Measurements from ENCODE around the gene MRPS21. TPM values are rescaled to one million over a fixed set of nuclear protein-coding genes. Genes with fewer than 3 reads are reported as not detected.

The MRPS21 gene
- total RNA-seq, 1 donor from 2014 or later: 69.2 TPM

GRCh38 chr1:150268705-150269403, 24.8 kb upstream of the MRPS21 start, which contains the start of gene APH1A:
TSS of gene APH1A (minus strand) at chr1:150269016. CDS start at chr1:150268810, 206 bp downstream.
- CTCF ChIA-PET: interaction anchor here (1.0 to 1.6 kb wide), 2 partner anchors 12 kb away, joined by 4 to 7 read pairs; no protein-coding TSS in a partner anchor
- POLR2A ChIA-PET: interaction anchor here (0.6 to 2.0 kb wide), 19 partner anchors 9 to 758 kb away, joined by 3 to 15 read pairs (median 3); partner anchors contain the start of genes CA14, CIART, FALEC and RPRD2
- intact Hi-C loops (cut with micrococcal nuclease): loop anchor here (1.0 to 5.0 kb wide), 7 partner anchors 12 to 93 kb away; partner anchors contain the start of genes ANP32E, MRPS21, PRPF3 and RPRD2
- H3K4me1 Mint-ChIP-seq: peaks cover 32% of the 10 kb centered on the region
- no peaks in the 10 kb centered on the region for H3K9me3 Mint-ChIP-seq
- peak within 1 kb of the TSS; percentile 94 for H3K27ac Mint-ChIP-seq
- H3K4me3 Mint-ChIP-seq: peak within 1 kb of the TSS; percentile 100
- peak; percentile 86 for DNase-seq
- peak; percentile 97 for ATAC-seq (ENCODE audit: low read depth)
- TF ChIP-seq, protein P1, sequence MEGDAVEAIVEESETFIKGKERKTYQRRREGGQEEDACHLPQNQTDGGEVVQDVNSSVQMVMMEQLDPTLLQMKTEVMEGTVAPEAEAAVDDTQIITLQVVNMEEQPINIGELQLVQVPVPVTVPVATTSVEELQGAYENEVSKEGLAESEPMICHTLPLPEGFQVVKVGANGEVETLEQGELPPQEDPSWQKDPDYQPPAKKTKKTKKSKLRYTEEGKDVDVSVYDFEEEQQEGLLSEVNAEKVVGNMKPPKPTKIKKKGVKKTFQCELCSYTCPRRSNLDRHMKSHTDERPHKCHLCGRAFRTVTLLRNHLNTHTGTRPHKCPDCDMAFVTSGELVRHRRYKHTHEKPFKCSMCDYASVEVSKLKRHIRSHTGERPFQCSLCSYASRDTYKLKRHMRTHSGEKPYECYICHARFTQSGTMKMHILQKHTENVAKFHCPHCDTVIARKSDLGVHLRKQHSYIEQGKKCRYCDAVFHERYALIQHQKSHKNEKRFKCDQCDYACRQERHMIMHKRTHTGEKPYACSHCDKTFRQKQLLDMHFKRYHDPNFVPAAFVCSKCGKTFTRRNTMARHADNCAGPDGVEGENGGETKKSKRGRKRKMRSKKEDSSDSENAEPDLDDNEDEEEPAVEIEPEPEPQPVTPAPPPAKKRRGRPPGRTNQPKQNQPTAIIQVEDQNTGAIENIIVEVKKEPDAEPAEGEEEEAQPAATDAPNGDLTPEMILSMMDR (IDR thresholded peaks at IDR 0.05): no peak
- peaks cover 4% of the 10 kb centered on the region for H3K27me3 Mint-ChIP-seq
- H3K36me3 Mint-ChIP-seq (ENCODE audit: low read depth): peaks cover 44% of the 10 kb centered on the region

DNA sequence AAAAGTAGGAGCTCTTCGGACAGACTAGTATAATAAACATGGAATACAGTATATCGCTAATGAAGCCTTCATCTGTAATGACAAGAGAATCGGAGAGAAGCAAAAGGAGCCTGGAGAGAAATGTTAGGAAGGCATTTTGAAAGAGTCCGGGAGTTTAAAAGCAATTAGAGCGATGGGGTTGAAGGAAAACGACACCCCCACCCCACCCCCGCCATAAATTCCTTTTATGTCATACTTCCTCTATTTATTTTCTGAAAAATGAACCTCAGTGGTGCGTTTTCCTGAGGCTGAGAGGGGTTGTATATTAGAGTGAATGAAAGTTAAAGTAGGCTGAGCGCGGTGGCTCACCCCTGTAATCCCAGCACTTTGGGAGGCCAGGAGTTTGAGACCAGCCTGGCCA, 24.2 kb upstream of the MRPS21 start:
- Mint-ChIP-seq H3K4me3 (peak overlapping the region; percentile 100), H3K27me3 (peaks cover 4% of the 10 kb centered on the region), H3K4me1 (peaks cover 32% of the 10 kb centered on the region), H3K27ac (peak overlapping the region; percentile 94), H3K36me3 (ENCODE audit: low read depth) (peaks cover 43% of the 10 kb centered on the region), H3K9me3 (no peaks in the 10 kb centered on the region)
- POLR2A ChIA-PET: interaction anchor here (0.6 to 2.0 kb wide), 17 partner anchors 8 to 757 kb away, joined by 3 to 15 read pairs (median 4); partner anchors contain the start of genes CA14, CIART, FALEC and RPRD2
- TF ChIP-seq, protein P1 (IDR thresholded peaks at IDR 0.05): no peak
- CTCF ChIA-PET: interaction anchor here (1.0 to 1.6 kb wide), 2 partner anchors 12 to 13 kb away, joined by 4 to 7 read pairs; no protein-coding TSS in a partner anchor
- no peak for ATAC-seq (ENCODE audit: low read depth)
- intact Hi-C loops (cut with micrococcal nuclease): loop anchor here (1.0 to 5.0 kb wide), 7 partner anchors 12 to 93 kb away; partner anchors contain the start of genes ANP32E, MRPS21, PRPF3 and RPRD2
- DNase-seq: no peak

GRCh38 chr1:150271291-150271959, 22.2 kb upstream of the MRPS21 start:
- H3K27ac Mint-ChIP-seq: no peak overlapping the region
- intact Hi-C loops (cut with micrococcal nuclease): no loop called here
- no peak for ATAC-seq (ENCODE audit: low read depth)
- H3K4me1 Mint-ChIP-seq: peaks cover 32% of the 10 kb centered on the region
- DNase-seq: no peak
- no peak overlapping the region for H3K4me3 Mint-ChIP-seq
- TF ChIP-seq, protein P1 (IDR thresholded peaks at IDR 0.05): no peak
- POLR2A ChIA-PET: interaction anchor here (0.6 kb wide), 1 partner anchor 46 kb away, joined by 6 read pairs; no protein-coding TSS in a partner anchor
- no peaks in the 10 kb centered on the region for H3K9me3 Mint-ChIP-seq
- CTCF ChIA-PET: no interaction called here
- peaks cover 23% of the 10 kb centered on the region for H3K36me3 Mint-ChIP-seq (ENCODE audit: low read depth)
- peaks cover 4% of the 10 kb centered on the region for H3K27me3 Mint-ChIP-seq

- Mint-ChIP-seq H3K4me1 (peaks cover 16% of the 10 kb centered on the region), H3K9me3 (no peaks in the 10 kb centered on the region), H3K4me3 (no peak overlapping the region), H3K36me3 (ENCODE audit: low read depth) (peaks cover 8% of the 10 kb centered on the region), H3K27ac (no peak overlapping the region), H3K27me3 (peaks cover 4% of the 10 kb centered on the region)
- no peak for ATAC-seq (ENCODE audit: low read depth)
- intact Hi-C loops (cut with micrococcal nuclease): no loop called here
- CTCF ChIA-PET: no interaction called here
- TF ChIP-seq, protein P1 (IDR thresholded peaks at IDR 0.05): no peak
- POLR2A ChIA-PET: interaction anchor here (0.5 to 0.6 kb wide), 2 partner anchors 39 to 91 kb away, joined by 3 read pairs; partner anchors contain the start of gene RPRD2
- DNase-seq: no peak
These were observed 20.4 kb upstream of the MRPS21 start for GRCh38 chr1:150273311-150273710.

Measured in activated B cell treated with CpG ODN at 0.5 μM for 24 hours (primary cell).